Fibroblast of lung (primary cell): Measurements from ENCODE around the gene PRKCQ.

Experiments
- EZH2 ChIP-seq: IDR thresholded peaks from 2 replicates; pipeline ENCODE4 v1.5.1; 2012; ENCODE audit warnings: low read length, control low read depth, mild to moderate bottlenecking; ENCODE audit errors: missing control alignments
- TF ChIP-seq, protein P1 (sequence below), 2 donors: IDR thresholded peaks in 1 of 2; conservative IDR thresholded peaks in 1 of 2; 1 replicate in 1 of 2; 2 replicates in 1 of 2; pipeline ENCODE4 v1.5.1; 2011 to 2012; ENCODE audit warnings: low read length in 2 of 2, control low read depth in 1 of 2, inconsistent platforms in 1 of 2, low read depth in 1 of 2, mild to moderate bottlenecking in 1 of 2

DNA sequence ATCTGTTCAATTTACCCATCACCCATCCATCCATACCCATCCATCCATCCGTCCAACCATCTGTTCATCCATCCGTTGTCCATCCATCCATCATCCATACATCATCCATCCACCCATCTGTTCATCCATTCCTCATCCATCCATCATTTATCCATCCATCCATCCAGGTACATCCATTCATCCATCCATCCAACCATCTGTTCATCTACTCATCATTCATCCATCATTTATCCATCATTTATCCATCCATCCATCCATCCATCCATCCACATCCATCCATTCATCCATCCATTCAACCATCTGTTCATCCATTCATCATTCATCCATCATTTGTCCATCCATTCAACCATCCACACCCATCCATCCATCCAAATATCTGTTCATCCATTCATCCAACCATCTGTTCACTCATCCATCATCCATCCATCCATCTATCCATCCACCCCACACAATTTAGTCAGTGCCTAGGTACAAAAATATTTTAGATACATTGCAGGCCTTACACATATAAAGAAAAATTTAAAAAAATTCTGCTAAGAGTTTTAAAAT lies 119.1 kb downstream of the PRKCQ start:
- TF ChIP-seq, protein P1, sequence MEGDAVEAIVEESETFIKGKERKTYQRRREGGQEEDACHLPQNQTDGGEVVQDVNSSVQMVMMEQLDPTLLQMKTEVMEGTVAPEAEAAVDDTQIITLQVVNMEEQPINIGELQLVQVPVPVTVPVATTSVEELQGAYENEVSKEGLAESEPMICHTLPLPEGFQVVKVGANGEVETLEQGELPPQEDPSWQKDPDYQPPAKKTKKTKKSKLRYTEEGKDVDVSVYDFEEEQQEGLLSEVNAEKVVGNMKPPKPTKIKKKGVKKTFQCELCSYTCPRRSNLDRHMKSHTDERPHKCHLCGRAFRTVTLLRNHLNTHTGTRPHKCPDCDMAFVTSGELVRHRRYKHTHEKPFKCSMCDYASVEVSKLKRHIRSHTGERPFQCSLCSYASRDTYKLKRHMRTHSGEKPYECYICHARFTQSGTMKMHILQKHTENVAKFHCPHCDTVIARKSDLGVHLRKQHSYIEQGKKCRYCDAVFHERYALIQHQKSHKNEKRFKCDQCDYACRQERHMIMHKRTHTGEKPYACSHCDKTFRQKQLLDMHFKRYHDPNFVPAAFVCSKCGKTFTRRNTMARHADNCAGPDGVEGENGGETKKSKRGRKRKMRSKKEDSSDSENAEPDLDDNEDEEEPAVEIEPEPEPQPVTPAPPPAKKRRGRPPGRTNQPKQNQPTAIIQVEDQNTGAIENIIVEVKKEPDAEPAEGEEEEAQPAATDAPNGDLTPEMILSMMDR (conservative IDR thresholded peaks at IDR 0.05 in 1 of 2, IDR thresholded peaks at IDR 0.05 in 1 of 2; ENCODE audit: low read depth in 1 of 2, low read length in 2 of 2) = no peak
- no peak for TF ChIP-seq EZH2
